GM21423 (cell line): ENCODE measurements around the gene MAGEB10.
"Not testable (repeated sequence)": the region's sequence is repeated elsewhere in the genome, so short reads cannot be mapped to it uniquely, and the experiment has no call there.

Experiments
- ATAC-seq: cut with Tn5 transposase; IDR thresholded peaks from one replicate; pipeline ENCODE4 v1.9.1; 2021; ENCODE audit warnings: mild to moderate bottlenecking, moderate library complexity; ENCODE audit not compliant: unreplicated experiment

Gene MAGEB10

GRCh38 chrX:27807690-27808089 lies at the start of gene MAGEB10:
Gene MAGEB10 (plus strand): TSS chrX:27807990. CDS start chrX:27821307, 13,317 bp downstream.
- ATAC-seq = no peak

GRCh38 chrX:27765718-27766117 lies 42.1 kb upstream of the MAGEB10 start:
- no peak for ATAC-seq

GRCh38 chrX:27767387-27767786 lies 40.4 kb upstream of the MAGEB10 start:
- ATAC-seq = no peak

GRCh38 chrX:27775984-27776383 lies 31.8 kb upstream of the MAGEB10 start:
- ATAC-seq = no peak

- no peak for ATAC-seq
Observed at GRCh38 chrX:27796640-27797257, 11.0 kb upstream of the MAGEB10 start.

GRCh38 chrX:27797575-27797974 lies 10.2 kb upstream of the MAGEB10 start:
- no peak for ATAC-seq

GRCh38 chrX:27808226-27808625 lies 436 bp downstream of the MAGEB10 start:
- no peak for ATAC-seq

GRCh38 chrX:27808991-27809859 lies 1.4 kb downstream of the MAGEB10 start:
- not testable (repeated sequence) for ATAC-seq

GRCh38 chrX:27815209-27815608 lies 7.4 kb downstream of the MAGEB10 start:
- ATAC-seq = no peak

GRCh38 chrX:27823812-27824211 lies 16.0 kb downstream of the MAGEB10 start:
- no peak for ATAC-seq

GRCh38 chrX:27838185-27838584 lies 30.4 kb downstream of the MAGEB10 start:
- ATAC-seq = no peak

- ATAC-seq = no peak
Observed at GRCh38 chrX:27840881-27841280, 33.1 kb downstream of the MAGEB10 start.

GRCh38 chrX:27842859-27843258 lies 35.1 kb downstream of the MAGEB10 start:
- ATAC-seq = no peak

GRCh38 chrX:27860337-27860736 lies 52.5 kb downstream of the MAGEB10 start:
- ATAC-seq = no peak

GRCh38 chrX:27863809-27864208 lies 56.0 kb downstream of the MAGEB10 start:
- ATAC-seq = no peak
